ENCODE results near the gene SULT4A1. TPM values are rescaled to one million over a fixed set of nuclear protein-coding genes. Genes with fewer than 3 reads are reported as not detected.

The SULT4A1 gene
- total RNA-seq, 1 donor from 2014 or later = 6.3 TPM

DNA sequence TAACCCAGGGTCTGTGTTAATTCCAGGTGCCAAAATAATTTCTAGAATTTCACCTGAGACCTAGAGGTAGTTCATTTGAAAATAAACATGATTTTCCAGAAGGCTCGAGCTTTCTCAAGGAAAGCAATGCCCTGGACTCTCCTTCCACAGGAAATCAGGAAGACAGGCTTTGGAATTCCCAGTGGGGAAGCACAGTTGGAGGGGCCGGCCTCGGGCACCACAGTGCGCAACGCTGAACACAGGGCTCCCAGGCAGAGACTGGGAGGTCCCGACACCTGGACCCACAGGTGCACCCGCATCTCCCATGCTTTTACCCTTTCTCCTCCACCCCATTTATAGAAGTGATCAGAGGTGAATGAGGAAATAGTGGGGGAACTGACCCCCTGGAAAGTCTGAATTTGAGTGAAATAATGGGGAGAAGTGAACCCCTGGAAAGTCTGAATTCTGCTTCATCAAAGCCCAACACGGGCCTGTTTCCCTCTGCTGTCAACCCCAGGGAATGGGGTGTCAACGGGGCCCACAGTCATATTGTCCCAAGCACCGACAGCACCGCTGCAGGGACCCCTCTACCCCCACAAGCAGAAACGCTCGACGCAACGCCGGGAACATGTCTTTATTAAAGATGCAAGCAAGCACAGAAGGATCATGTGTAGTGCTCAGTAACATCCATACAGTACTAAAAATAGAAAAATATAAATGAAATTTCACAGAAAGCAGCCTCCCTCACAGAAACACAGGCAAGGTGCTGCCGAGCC lies 38.2 kb downstream of the SULT4A1 start:
- TF ChIP-seq, protein P1, sequence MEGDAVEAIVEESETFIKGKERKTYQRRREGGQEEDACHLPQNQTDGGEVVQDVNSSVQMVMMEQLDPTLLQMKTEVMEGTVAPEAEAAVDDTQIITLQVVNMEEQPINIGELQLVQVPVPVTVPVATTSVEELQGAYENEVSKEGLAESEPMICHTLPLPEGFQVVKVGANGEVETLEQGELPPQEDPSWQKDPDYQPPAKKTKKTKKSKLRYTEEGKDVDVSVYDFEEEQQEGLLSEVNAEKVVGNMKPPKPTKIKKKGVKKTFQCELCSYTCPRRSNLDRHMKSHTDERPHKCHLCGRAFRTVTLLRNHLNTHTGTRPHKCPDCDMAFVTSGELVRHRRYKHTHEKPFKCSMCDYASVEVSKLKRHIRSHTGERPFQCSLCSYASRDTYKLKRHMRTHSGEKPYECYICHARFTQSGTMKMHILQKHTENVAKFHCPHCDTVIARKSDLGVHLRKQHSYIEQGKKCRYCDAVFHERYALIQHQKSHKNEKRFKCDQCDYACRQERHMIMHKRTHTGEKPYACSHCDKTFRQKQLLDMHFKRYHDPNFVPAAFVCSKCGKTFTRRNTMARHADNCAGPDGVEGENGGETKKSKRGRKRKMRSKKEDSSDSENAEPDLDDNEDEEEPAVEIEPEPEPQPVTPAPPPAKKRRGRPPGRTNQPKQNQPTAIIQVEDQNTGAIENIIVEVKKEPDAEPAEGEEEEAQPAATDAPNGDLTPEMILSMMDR (conservative IDR thresholded peaks at IDR 0.05) = no peak
- DNase-seq (ENCODE audit: low read depth, low spot score) = no peak
- Mint-ChIP-seq H3K27me3 (ENCODE audit: low read depth) (no peaks in the 10 kb centered on the region), H3K4me3 (no peak overlapping the region), H3K27ac (ENCODE audit: unreplicated experiment) (no peak overlapping the region), H3K36me3 (ENCODE audit: low read depth) (no peaks in the 10 kb centered on the region), H3K4me1 (peaks cover 21% of the 10 kb centered on the region), H3K9me3 (no peaks in the 10 kb centered on the region)

DNA sequence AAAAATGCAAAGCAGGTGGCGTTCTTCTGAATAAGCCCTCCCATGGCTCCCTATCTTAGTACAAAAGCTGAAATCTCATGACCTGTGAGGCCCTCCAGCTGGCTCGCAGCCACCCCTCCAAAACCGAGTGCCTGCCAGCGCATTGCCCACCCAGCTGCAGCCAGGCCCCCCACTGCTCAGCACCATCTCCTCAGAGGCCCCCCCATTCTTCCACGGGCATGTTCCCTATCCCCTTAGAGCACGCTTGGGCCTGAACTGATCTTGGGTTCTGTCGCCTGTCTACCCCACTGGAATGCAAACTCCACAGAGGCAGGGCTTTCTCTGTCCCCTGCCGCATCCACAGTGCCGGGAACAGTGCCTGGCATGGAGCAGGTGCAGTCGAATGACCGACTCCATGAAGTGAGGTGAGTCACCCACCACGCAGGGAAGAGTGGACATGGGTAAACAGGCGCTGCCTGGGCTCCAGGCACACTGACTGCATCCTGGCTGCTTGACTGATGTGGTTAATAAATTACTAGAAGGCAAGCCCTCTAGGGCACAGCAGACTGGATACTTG lies 38.9 kb downstream of the SULT4A1 start:
- peaks cover 21% of the 10 kb centered on the region for H3K4me1 Mint-ChIP-seq
- H3K4me3 Mint-ChIP-seq = no peak overlapping the region
- no peak overlapping the region for H3K27ac Mint-ChIP-seq (ENCODE audit: unreplicated experiment)
- TF ChIP-seq, protein P1 (conservative IDR thresholded peaks at IDR 0.05) = no peak
- H3K27me3 Mint-ChIP-seq (ENCODE audit: low read depth) = no peaks in the 10 kb centered on the region
- DNase-seq (ENCODE audit: low read depth, low spot score) = no peak
- H3K9me3 Mint-ChIP-seq = no peaks in the 10 kb centered on the region
- no peaks in the 10 kb centered on the region for H3K36me3 Mint-ChIP-seq (ENCODE audit: low read depth)

DNA sequence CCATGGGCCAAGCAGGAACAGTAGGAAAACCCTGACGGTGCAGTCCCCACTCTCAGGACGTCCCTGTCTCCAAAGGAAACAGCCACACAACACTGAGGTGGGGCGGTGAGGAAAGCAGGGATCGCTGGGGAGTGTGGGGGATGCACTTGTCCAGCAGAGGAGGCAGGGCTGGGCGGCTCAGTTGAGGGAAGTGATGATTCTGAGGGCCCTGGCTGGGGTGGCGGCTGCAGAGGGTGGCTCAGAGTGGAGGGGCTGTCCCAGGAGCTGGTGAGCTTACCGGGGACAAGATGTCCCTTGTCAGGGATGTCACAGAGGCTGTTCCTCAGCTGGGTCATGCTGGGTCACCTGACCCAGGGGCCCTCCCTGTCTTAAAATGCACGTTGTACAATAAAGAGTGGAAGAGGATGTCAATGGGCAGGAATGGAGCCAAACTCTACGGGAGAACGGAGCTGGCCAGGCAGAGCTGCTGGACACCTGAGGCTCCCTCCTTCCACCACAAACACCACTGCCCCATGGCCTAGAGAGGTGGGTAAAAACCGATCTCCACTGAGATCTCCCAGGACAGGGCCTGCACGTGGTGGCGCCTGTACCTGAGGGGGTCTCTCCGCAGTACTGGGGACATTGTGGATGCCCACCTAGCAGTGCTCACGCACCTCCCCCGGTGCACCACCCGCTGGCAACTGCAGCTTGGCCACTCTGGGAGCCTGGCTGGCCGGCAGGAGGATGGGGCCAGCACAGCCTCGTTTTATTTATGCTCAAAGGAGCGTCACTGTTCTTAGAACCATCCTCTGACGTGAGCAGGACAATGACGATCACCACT lies 40.5 kb downstream of the SULT4A1 start:
- Mint-ChIP-seq H3K4me3 (no peak overlapping the region), H3K4me1 (peaks cover 8% of the 10 kb centered on the region), H3K27ac (ENCODE audit: unreplicated experiment) (peak overlapping the region; percentile 57)

DNA sequence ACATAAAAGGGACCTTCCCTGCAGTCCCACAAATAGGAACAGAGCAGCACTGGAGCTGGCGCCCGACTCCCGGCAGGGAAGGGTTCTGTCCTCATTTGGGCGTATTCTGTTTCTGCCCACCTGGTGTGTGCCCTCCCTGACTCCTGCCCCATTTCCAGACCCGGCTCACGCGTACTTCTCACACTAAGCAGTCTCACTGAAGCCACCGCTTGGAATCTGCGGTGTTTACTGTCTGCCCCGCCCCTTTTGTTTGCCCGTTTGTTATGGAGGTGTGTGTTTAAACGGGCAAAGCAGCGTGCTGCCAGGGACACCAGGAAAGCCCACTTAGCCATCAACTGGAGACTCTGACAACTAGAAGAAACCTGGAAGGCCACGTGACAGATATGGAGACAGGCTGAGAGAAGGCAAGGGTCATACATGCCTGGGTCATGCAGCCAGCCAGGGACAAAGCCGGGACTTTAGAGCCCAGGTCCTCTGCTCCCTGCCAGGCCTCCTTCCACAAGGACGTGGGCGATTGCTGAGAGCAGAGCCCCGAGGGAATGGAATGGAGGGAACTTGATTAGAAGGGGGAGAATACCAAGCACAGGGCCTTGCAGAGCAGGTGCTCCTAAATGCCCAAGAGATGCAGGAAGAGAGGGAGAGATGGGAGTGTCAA lies 41.5 kb downstream of the SULT4A1 start:
- Mint-ChIP-seq H3K27me3 (ENCODE audit: low read depth) (no peaks in the 10 kb centered on the region), H3K4me1 (peaks cover 8% of the 10 kb centered on the region), H3K27ac (ENCODE audit: unreplicated experiment) (no peak overlapping the region), H3K36me3 (ENCODE audit: low read depth) (no peaks in the 10 kb centered on the region), H3K9me3 (no peaks in the 10 kb centered on the region), H3K4me3 (peak overlapping the region; percentile 40)
- TF ChIP-seq, protein P1 (conservative IDR thresholded peaks at IDR 0.05) = no peak
- DNase-seq (ENCODE audit: low read depth, low spot score) = no peak

More for the DNA sequence above, 40.5 kb downstream of the SULT4A1 start:
- Mint-ChIP-seq H3K36me3 (ENCODE audit: low read depth) (no peaks in the 10 kb centered on the region), H3K9me3 (no peaks in the 10 kb centered on the region), H3K27me3 (ENCODE audit: low read depth) (no peaks in the 10 kb centered on the region)
- DNase-seq (ENCODE audit: low read depth, low spot score) = no peak
- TF ChIP-seq, protein P1 (conservative IDR thresholded peaks at IDR 0.05) = no peak

DNA sequence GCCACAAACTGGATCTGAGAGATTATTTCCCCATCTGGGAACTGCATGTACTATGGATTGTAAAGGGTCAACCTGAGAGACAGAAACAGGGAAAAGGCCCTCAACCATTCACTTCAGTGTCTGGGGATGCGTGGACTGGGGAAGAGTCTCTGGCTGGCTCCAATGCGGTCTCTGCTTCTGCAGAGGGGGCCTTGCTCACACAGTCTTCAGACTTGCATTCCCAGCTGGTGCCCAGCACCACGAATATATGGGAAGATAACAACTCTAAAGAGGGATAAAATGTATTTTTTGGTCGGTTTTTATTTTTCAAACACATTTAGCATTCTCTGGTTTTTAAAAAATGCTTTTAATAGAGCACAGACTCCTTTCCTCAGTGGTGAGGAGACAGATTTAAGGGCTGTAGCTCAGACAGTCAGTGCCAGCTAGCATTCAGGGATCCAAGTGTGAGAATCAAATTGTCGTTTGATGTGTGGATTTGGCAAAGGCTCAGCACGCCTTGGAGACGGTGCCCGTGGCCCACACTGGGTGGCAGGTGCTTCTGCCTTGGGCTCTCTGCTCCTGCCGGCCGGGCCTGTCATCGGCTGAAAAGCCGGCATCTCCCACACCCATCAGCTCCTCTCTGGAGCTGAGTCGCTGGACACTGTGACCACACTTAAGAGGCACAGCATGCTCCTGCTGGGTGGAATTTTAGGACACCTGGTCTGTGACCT lies 42.2 kb downstream of the SULT4A1 start:
- H3K27me3 Mint-ChIP-seq (ENCODE audit: low read depth) = no peaks in the 10 kb centered on the region
- no peak for DNase-seq (ENCODE audit: low read depth, low spot score)
- H3K4me3 Mint-ChIP-seq = no peak overlapping the region
- TF ChIP-seq, protein P1 (conservative IDR thresholded peaks at IDR 0.05) = no peak
- H3K36me3 Mint-ChIP-seq (ENCODE audit: low read depth) = peaks cover 2% of the 10 kb centered on the region
- H3K27ac Mint-ChIP-seq (ENCODE audit: unreplicated experiment) = no peak overlapping the region
- peaks cover 8% of the 10 kb centered on the region for H3K4me1 Mint-ChIP-seq
- no peaks in the 10 kb centered on the region for H3K9me3 Mint-ChIP-seq

Data from neural crest cell (in vitro differentiated cells).